Erythroblast (primary cell): ENCODE data around the gene RAD54L2.
"Not testable (repeated sequence)": the region's sequence is repeated elsewhere in the genome, so short reads cannot be mapped to it uniquely, and the experiment has no call there.

Experiments used
- GATA1 ChIP-seq: IDR thresholded peaks from 2 replicates; pipeline ENCODE4 v1.6.1; 2011; ENCODE audit warnings: low read depth, mild to moderate bottlenecking, control low read depth, low read length, moderate library complexity
- POLR2A ChIP-seq: IDR thresholded peaks from 2 replicates; pipeline ENCODE4 v1.6.1; 2011; ENCODE audit warnings: mild to moderate bottlenecking, low read length

DNA sequence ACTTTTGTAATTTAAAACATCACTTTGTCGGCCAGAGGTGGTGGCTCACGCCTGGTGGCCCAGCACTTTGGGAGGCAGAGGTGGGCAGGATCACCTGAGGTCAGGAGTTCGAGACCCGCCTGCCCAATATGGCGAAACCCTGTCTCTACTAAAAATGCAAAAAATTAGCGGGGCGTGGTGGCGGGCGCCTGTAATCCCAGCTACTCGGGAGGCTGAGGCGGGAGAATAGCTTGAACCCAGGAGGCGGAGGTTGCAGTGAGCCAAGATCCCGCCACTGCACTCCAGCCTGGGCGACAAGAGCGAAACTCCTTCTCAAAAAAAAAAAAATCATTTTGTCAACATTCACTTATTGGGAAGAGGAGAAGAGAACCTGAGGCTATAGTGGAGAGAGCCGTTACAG is 888 bp upstream of the RAD54L2 start:
- not testable (repeated sequence) for TF ChIP-seq POLR2A, GATA1
